ENCODE results near the gene CEP350. TPM values are rescaled to one million over a fixed set of nuclear protein-coding genes. Genes with fewer than 3 reads are reported as not detected.

The CEP350 gene
- total and polyA plus RNA-seq, 10 of the 15 experiments (the other 5 are each of a cell fraction or from before 2014, with no cell fraction given) = 5.2 to 46.0 (median 23.1) TPM

- Histone ChIP-seq H3K9ac (ENCODE audit: control insufficient read depth, insufficient read depth, low read length) (no peak overlapping the region), H3K4me2 (ENCODE audit: control insufficient read depth, insufficient read depth) (no peak overlapping the region), H3K27me3 (replicated peaks in 1 of 2; ENCODE audit: control insufficient read depth in 2 of 2, insufficient read depth in 2 of 2, low read length in 1 of 2) (no peaks in the 10 kb centered on the region), H2AFZ (ENCODE audit: control insufficient read depth, low read depth, low read length) (no peak overlapping the region), H3K4me3 (no peak overlapping the region), H3K9me3 (replicated peaks; ENCODE audit: control insufficient read depth, insufficient read depth, low read length) (no peaks in the 10 kb centered on the region), H3K27ac (ENCODE audit: control insufficient read depth, insufficient read depth) (no peak overlapping the region), H4K20me1 (ENCODE audit: control insufficient read depth, insufficient read depth) (no peaks in the 10 kb centered on the region), H3K4me1 (ENCODE audit: control insufficient read depth, insufficient read depth, low read length) (peaks cover 8% of the 10 kb centered on the region; the same call in 1 of the 2 replicates), H3K36me3 (ENCODE audit: control insufficient read depth in 2 of 2, insufficient read depth in 2 of 2, low read length in 1 of 2) (no peaks in the 10 kb centered on the region), H3K79me2 (ENCODE audit: control insufficient read depth, insufficient read depth, low read length) (no peaks in the 10 kb centered on the region; the same call in 1 of the 2 replicates)
- DNase-seq (ENCODE audit: low read depth, low spot score) = no peak
- 0% methylated on average over 1 of the region's 1 CpG for WGBS (ENCODE audit: insufficient coverage, insufficient replicate concordance, low lambda C conversion rate, missing lambda C conversion rate)
- intact Hi-C loops (cut with micrococcal nuclease; ENCODE audit: unreplicated experiment) (no loop called here), in situ Hi-C loops (cut with MboI) (no loop called here)
- no peak for ATAC-seq
- ChIA-PET RAD21 (ENCODE audit: unreplicated experiment) (no interaction called here), POLR2A (no interaction called here), CTCF (interaction anchor here (1.0 kb wide), 1 partner anchor 28 kb away, joined by 3 read pairs; no protein-coding TSS in a partner anchor), SMC1A (ENCODE audit: uncharacterized antibody, unreplicated experiment) (no interaction called here)
- TF ChIP-seq ZNF274 (IDR thresholded peaks at IDR 0.05; ENCODE audit: insufficient read depth, insufficient read length) (no peak), SMARCA5 (IDR thresholded peaks at IDR 0.05) (no peak)
- FAIRE-seq = no peak
- BruUV-seq (replicated peaks) = no TSS peak
Measured at GRCh38 chr1:180150982-180151381, 196.4 kb downstream of the CEP350 start.

- POLR2A ChIA-PET = no interaction called here
- CTCF ChIA-PET = no interaction called here
- Histone ChIP-seq H2AFZ (ENCODE audit: control insufficient read depth, low read depth, low read length) (no peak overlapping the region), H3K4me1 (ENCODE audit: control insufficient read depth, insufficient read depth, low read length) (peaks cover 11% of the 10 kb centered on the region; the same call in 1 of the 2 replicates), H3K36me3 (ENCODE audit: control insufficient read depth in 2 of 2, insufficient read depth in 2 of 2, low read length in 1 of 2) (no peaks in the 10 kb centered on the region), H3K79me2 (ENCODE audit: control insufficient read depth, insufficient read depth, low read length) (no peaks in the 10 kb centered on the region; the same call in 1 of the 2 replicates), H3K4me3 (no peak overlapping the region), H3K9ac (ENCODE audit: control insufficient read depth, insufficient read depth, low read length) (no peak overlapping the region), H3K9me3 (replicated peaks; ENCODE audit: control insufficient read depth, insufficient read depth, low read length) (no peaks in the 10 kb centered on the region), H4K20me1 (ENCODE audit: control insufficient read depth, insufficient read depth) (no peaks in the 10 kb centered on the region), H3K4me2 (ENCODE audit: control insufficient read depth, insufficient read depth) (no peak overlapping the region), H3K27me3 (replicated peaks in 1 of 2; ENCODE audit: control insufficient read depth in 2 of 2, insufficient read depth in 2 of 2, low read length in 1 of 2) (no peaks in the 10 kb centered on the region), H3K27ac (ENCODE audit: control insufficient read depth, insufficient read depth) (no peak overlapping the region)
- RAD21 ChIA-PET (ENCODE audit: unreplicated experiment) = no interaction called here
- TF ChIP-seq ZSCAN29 (IDR thresholded peaks at IDR 0.05) (no peak), PML (IDR thresholded peaks at IDR 0.05; ENCODE audit: low read length) (no peak)
- ATAC-seq = no peak
- no peak for FAIRE-seq
- intact Hi-C loops (cut with micrococcal nuclease; ENCODE audit: unreplicated experiment) = no loop called here
- in situ Hi-C loops (cut with MboI) = no loop called here
- DNase-seq (ENCODE audit: low read depth, low spot score) = no peak
- no TSS peak for BruUV-seq (replicated peaks)
- SMC1A ChIA-PET (ENCODE audit: uncharacterized antibody, unreplicated experiment) = no interaction called here
- 33% methylated on average over 3 of the region's 3 CpGs for WGBS (ENCODE audit: insufficient coverage, insufficient replicate concordance, low lambda C conversion rate, missing lambda C conversion rate)
Measured at GRCh38 chr1:180151508-180151907, 196.9 kb downstream of the CEP350 start.

Measured in GM12878 (cell line).